ENCODE measurements around the gene ITGB3.
A peak's percentile ranks its signal among the peaks of the same experiment; 100 is the strongest.
"Not testable (repeated sequence)": the region's sequence is repeated elsewhere in the genome, so short reads cannot be mapped to it uniquely, and the experiment has no call there.

ITGB3 gene

GRCh38 chr17:47250855-47251254, 2.8 kb upstream of the ITGB3 start:
- no peaks in the 10 kb centered on the region for H3K36me3 Mint-ChIP-seq (ENCODE audit: low read depth)
- H3K4me1 Mint-ChIP-seq (ENCODE audit: low read depth): peaks cover 8% of the 10 kb centered on the region
- H3K4me3 Mint-ChIP-seq: no peak overlapping the region
- H3K9me3 Mint-ChIP-seq: no peaks in the 10 kb centered on the region
- H3K27me3 Mint-ChIP-seq: peaks cover 43% of the 10 kb centered on the region
- no peak overlapping the region for H3K27ac Mint-ChIP-seq

- Mint-ChIP-seq H3K36me3 (ENCODE audit: low read depth) (no peaks in the 10 kb centered on the region), H3K27ac (no peak overlapping the region), H3K9me3 (no peaks in the 10 kb centered on the region), H3K4me3 (no peak overlapping the region), H3K4me1 (ENCODE audit: low read depth) (peaks cover 8% of the 10 kb centered on the region), H3K27me3 (peaks cover 44% of the 10 kb centered on the region)
These were observed 2.1 kb upstream of the ITGB3 start for GRCh38 chr17:47251421-47251940.

GRCh38 chr17:47252209-47252608, 1.4 kb upstream of the ITGB3 start:
- no peaks in the 10 kb centered on the region for H3K36me3 Mint-ChIP-seq (ENCODE audit: low read depth)
- peaks cover 49% of the 10 kb centered on the region for H3K27me3 Mint-ChIP-seq
- H3K4me3 Mint-ChIP-seq: no peak overlapping the region
- H3K27ac Mint-ChIP-seq: no peak overlapping the region
- no peaks in the 10 kb centered on the region for H3K9me3 Mint-ChIP-seq
- peaks cover 8% of the 10 kb centered on the region for H3K4me1 Mint-ChIP-seq (ENCODE audit: low read depth)

GRCh38 chr17:47252766-47253512, 688 bp upstream of the ITGB3 start:
- Mint-ChIP-seq H3K4me3 (peak overlapping the region; percentile 52), H3K27ac (no peak overlapping the region), H3K27me3 (peaks cover 56% of the 10 kb centered on the region), H3K9me3 (no peaks in the 10 kb centered on the region), H3K36me3 (ENCODE audit: low read depth) (no peaks in the 10 kb centered on the region), H3K4me1 (ENCODE audit: low read depth) (peaks cover 15% of the 10 kb centered on the region)

- Mint-ChIP-seq H3K27ac (peak overlapping the region; percentile 36), H3K4me3 (peak overlapping the region; percentile 85), H3K36me3 (ENCODE audit: low read depth) (no peaks in the 10 kb centered on the region), H3K9me3 (no peaks in the 10 kb centered on the region), H3K4me1 (ENCODE audit: low read depth) (peaks cover 20% of the 10 kb centered on the region), H3K27me3 (peaks cover 69% of the 10 kb centered on the region)
These were observed 846 bp downstream of the ITGB3 start for GRCh38 chr17:47254403-47254943.

- Mint-ChIP-seq H3K36me3 (ENCODE audit: low read depth) (no peaks in the 10 kb centered on the region), H3K4me3 (no peak overlapping the region), H3K9me3 (no peaks in the 10 kb centered on the region), H3K27ac (no peak overlapping the region), H3K27me3 (peaks cover 68% of the 10 kb centered on the region), H3K4me1 (ENCODE audit: low read depth) (peaks cover 20% of the 10 kb centered on the region)
These were observed 4.2 kb downstream of the ITGB3 start for GRCh38 chr17:47257651-47258339.

- Mint-ChIP-seq H3K4me1 (ENCODE audit: low read depth) (peaks cover 9% of the 10 kb centered on the region), H3K9me3 (no peaks in the 10 kb centered on the region), H3K27ac (no peak overlapping the region), H3K4me3 (no peak overlapping the region), H3K36me3 (ENCODE audit: low read depth) (no peaks in the 10 kb centered on the region), H3K27me3 (peaks cover 34% of the 10 kb centered on the region)
These were observed 9.0 kb downstream of the ITGB3 start for GRCh38 chr17:47262586-47262985.

- Mint-ChIP-seq H3K27ac (no peak overlapping the region), H3K27me3 (peaks cover 18% of the 10 kb centered on the region), H3K4me3 (no peak overlapping the region), H3K4me1 (ENCODE audit: low read depth) (no peaks in the 10 kb centered on the region), H3K9me3 (no peaks in the 10 kb centered on the region), H3K36me3 (ENCODE audit: low read depth) (no peaks in the 10 kb centered on the region)
These were observed 10.5 kb downstream of the ITGB3 start for GRCh38 chr17:47264166-47264565.

- Mint-ChIP-seq H3K4me3 (no peak overlapping the region), H3K4me1 (ENCODE audit: low read depth) (no peaks in the 10 kb centered on the region), H3K36me3 (ENCODE audit: low read depth) (no peaks in the 10 kb centered on the region), H3K27me3 (peaks cover 10% of the 10 kb centered on the region), H3K9me3 (peaks cover 6% of the 10 kb centered on the region), H3K27ac (no peak overlapping the region)
These were observed 12.4 kb downstream of the ITGB3 start for GRCh38 chr17:47265983-47266541.

- H3K9me3 Mint-ChIP-seq: peaks cover 6% of the 10 kb centered on the region
These were observed 13.2 kb downstream of the ITGB3 start for GRCh38 chr17:47266782-47267181.

GRCh38 chr17:47267354-47267828, 13.8 kb downstream of the ITGB3 start:
- Mint-ChIP-seq H3K9me3 (peaks cover 6% of the 10 kb centered on the region), H3K36me3 (ENCODE audit: low read depth) (no peaks in the 10 kb centered on the region), H3K4me1 (ENCODE audit: low read depth) (no peaks in the 10 kb centered on the region), H3K4me3 (no peak overlapping the region), H3K27ac (no peak overlapping the region), H3K27me3 (peaks cover 5% of the 10 kb centered on the region)

More at GRCh38 chr17:47266782-47267181, 13.2 kb downstream of the ITGB3 start:
- H3K4me3 Mint-ChIP-seq: no peak overlapping the region
- no peaks in the 10 kb centered on the region for H3K36me3 Mint-ChIP-seq (ENCODE audit: low read depth)
- H3K27me3 Mint-ChIP-seq: peaks cover 10% of the 10 kb centered on the region
- no peak overlapping the region for H3K27ac Mint-ChIP-seq
- no peaks in the 10 kb centered on the region for H3K4me1 Mint-ChIP-seq (ENCODE audit: low read depth)

GRCh38 chr17:47268964-47269363, 15.3 kb downstream of the ITGB3 start:
- not testable (repeated sequence) for H3K27ac Mint-ChIP-seq; H3K27me3 Mint-ChIP-seq; H3K4me3 Mint-ChIP-seq; H3K4me1 Mint-ChIP-seq (ENCODE audit: low read depth); H3K36me3 Mint-ChIP-seq (ENCODE audit: low read depth); H3K9me3 Mint-ChIP-seq

- H3K27ac Mint-ChIP-seq; H3K9me3 Mint-ChIP-seq; H3K4me3 Mint-ChIP-seq; H3K4me1 Mint-ChIP-seq (ENCODE audit: low read depth); H3K27me3 Mint-ChIP-seq; H3K36me3 Mint-ChIP-seq (ENCODE audit: low read depth): not testable (repeated sequence)
These were observed 16.1 kb downstream of the ITGB3 start for GRCh38 chr17:47269561-47270280.

- Mint-ChIP-seq H3K4me1 (ENCODE audit: low read depth) (peaks cover 7% of the 10 kb centered on the region), H3K27ac (no peak overlapping the region), H3K9me3 (peaks cover 6% of the 10 kb centered on the region), H3K36me3 (ENCODE audit: low read depth) (no peaks in the 10 kb centered on the region), H3K4me3 (no peak overlapping the region), H3K27me3 (peaks cover 3% of the 10 kb centered on the region)
These were observed 17.5 kb downstream of the ITGB3 start for GRCh38 chr17:47270946-47271705.

Data from stimulated activated naive CD8-positive, alpha-beta T cell treated with anti-CD3 and anti-CD28 coated beads, Interleukin-15, Interleukin-2, amounts not matched to agents 100 ng/mL and 50 ng/mL, for 24 hours (primary cell).